ENCODE results near the gene SIPA1L3. TPM values are rescaled to one million over a fixed set of nuclear protein-coding genes. Genes with fewer than 3 reads are reported as not detected.

The SIPA1L3 gene
- total and polyA plus RNA-seq, 9 of the 15 experiments (the other 6 are each of a cell fraction or from before 2014, with no cell fraction given), result 0.01 to 6.1 (median 2.5) TPM

DNA sequence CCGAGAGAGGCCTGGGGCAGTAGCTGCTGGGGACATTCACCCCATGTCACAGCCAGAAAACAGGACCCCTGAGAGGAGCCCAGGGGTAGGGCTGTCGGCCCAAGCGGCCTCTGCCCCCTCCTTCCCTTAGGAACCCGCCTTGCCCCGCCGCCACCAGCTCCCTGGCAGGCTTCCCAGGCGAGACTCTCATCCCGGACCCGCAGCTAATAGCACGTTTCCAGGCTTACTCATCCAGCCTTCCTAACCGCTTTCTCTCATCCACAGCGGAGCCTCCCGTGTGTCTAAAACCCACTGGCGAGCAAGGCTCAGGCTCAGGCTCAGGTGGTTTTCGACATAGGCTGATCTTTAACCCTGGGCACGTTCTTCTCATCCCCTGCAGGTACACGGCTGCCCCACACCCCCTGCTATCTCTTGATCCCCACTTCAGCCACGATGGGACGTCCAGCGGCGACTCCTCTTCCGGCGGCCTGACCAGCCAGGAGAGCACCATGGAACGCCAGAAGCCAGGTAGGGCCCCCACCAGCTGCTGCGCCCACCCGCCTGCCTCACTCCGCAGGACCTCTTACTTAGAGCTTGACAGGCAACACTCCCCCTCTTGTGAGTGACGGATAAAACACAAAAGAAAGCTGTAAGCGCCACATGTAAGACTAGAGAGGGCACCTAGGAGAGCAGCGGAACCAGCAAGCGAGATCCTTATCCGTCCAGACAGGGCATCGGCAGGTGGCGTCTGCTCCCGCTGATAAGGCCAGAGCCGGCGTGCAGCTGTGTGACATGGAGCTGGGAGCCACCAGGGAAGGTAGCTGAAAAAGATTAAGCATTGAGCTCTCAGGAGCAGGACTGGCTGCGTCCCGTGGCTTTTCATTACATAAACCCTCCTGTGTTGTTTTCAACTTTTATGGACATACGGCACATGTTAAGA, 245.7 kb downstream of the SIPA1L3 start (continued):
- TF ChIP-seq, protein P1, sequence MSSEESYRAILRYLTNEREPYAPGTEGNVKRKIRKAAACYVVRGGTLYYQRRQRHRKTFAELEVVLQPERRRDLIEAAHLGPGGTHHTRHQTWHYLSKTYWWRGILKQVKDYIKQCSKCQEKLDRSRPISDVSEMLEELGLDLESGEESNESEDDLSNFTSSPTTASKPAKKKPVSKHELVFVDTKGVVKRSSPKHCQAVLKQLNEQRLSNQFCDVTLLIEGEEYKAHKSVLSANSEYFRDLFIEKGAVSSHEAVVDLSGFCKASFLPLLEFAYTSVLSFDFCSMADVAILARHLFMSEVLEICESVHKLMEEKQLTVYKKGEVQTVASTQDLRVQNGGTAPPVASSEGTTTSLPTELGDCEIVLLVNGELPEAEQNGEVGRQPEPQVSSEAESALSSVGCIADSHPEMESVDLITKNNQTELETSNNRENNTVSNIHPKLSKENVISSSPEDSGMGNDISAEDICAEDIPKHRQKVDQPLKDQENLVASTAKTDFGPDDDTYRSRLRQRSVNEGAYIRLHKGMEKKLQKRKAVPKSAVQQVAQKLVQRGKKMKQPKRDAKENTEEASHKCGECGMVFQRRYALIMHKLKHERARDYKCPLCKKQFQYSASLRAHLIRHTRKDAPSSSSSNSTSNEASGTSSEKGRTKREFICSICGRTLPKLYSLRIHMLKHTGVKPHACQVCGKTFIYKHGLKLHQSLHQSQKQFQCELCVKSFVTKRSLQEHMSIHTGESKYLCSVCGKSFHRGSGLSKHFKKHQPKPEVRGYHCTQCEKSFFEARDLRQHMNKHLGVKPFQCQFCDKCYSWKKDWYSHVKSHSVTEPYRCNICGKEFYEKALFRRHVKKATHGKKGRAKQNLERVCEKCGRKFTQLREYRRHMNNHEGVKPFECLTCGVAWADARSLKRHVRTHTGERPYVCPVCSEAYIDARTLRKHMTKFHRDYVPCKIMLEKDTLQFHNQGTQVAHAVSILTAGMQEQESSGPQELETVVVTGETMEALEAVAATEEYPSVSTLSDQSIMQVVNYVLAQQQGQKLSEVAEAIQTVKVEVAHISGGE (CRISPR knock-in tag; IDR thresholded peaks at IDR 0.05), result peak in 1 of 3 experiments; percentile 52; a peak in 1 of 6 replicates
- TF ChIP-seq, protein P2, sequence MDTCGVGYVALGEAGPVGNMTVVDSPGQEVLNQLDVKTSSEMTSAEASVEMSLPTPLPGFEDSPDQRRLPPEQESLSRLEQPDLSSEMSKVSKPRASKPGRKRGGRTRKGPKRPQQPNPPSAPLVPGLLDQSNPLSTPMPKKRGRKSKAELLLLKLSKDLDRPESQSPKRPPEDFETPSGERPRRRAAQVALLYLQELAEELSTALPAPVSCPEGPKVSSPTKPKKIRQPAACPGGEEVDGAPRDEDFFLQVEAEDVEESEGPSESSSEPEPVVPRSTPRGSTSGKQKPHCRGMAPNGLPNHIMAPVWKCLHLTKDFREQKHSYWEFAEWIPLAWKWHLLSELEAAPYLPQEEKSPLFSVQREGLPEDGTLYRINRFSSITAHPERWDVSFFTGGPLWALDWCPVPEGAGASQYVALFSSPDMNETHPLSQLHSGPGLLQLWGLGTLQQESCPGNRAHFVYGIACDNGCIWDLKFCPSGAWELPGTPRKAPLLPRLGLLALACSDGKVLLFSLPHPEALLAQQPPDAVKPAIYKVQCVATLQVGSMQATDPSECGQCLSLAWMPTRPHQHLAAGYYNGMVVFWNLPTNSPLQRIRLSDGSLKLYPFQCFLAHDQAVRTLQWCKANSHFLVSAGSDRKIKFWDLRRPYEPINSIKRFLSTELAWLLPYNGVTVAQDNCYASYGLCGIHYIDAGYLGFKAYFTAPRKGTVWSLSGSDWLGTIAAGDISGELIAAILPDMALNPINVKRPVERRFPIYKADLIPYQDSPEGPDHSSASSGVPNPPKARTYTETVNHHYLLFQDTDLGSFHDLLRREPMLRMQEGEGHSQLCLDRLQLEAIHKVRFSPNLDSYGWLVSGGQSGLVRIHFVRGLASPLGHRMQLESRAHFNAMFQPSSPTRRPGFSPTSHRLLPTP (IDR thresholded peaks at IDR 0.05; ENCODE audit: borderline replicate concordance, extremely low read depth, insufficient read length), result no peak
- TF ChIP-seq TAF1 (IDR thresholded peaks at IDR 0.05; ENCODE audit: control insufficient read depth, extremely low read depth, insufficient read depth, low read length, severe bottlenecking) (no peak), BRCA1 (IDR thresholded peaks at IDR 0.05) (no peak), BRCA1 (CRISPR knock-in tag; IDR thresholded peaks at IDR 0.05) (peak; percentile 83; the same call in 1 of the 2 replicates), STAT5A (IDR thresholded peaks at IDR 0.05; ENCODE audit: borderline replicate concordance, low read length) (peak; percentile 72; the same call in 1 of the 2 replicates), CBFA2T2 (conservative IDR thresholded peaks at IDR 0.05) (peak; percentile 96), PCBP2 (IDR thresholded peaks at IDR 0.05; ENCODE audit: low read depth, low read length, poor library complexity, severe bottlenecking) (no peak), SLC30A9 (CRISPR knock-in tag; IDR thresholded peaks at IDR 0.05) (no peak)
- TF ChIP-seq, protein P3, sequence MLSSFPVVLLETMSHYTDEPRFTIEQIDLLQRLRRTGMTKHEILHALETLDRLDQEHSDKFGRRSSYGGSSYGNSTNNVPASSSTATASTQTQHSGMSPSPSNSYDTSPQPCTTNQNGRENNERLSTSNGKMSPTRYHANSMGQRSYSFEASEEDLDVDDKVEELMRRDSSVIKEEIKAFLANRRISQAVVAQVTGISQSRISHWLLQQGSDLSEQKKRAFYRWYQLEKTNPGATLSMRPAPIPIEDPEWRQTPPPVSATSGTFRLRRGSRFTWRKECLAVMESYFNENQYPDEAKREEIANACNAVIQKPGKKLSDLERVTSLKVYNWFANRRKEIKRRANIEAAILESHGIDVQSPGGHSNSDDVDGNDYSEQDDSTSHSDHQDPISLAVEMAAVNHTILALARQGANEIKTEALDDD (IDR thresholded peaks at IDR 0.05), result 0 out of 2 replicates have a peak, but pooled peaks have one; percentile 30
- TF ChIP-seq, protein P4, sequence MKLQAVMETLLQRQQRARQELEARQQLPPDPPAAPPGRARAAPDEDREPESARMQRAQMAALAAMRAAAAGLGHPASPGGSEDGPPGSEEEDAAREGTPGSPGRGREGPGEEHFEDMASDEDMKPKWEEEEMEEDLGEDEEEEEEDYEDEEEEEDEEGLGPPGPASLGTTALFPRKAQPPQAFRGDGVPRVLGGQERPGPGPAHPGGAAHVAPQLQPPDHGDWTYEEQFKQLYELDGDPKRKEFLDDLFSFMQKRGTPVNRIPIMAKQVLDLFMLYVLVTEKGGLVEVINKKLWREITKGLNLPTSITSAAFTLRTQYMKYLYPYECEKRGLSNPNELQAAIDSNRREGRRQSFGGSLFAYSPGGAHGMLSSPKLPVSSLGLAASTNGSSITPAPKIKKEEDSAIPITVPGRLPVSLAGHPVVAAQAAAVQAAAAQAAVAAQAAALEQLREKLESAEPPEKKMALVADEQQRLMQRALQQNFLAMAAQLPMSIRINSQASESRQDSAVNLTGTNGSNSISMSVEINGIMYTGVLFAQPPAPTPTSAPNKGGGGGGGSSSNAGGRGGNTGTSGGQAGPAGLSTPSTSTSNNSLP (IDR thresholded peaks at IDR 0.05; ENCODE audit: borderline replicate concordance, low read depth, low read length), result no peak

Data from K562 (cell line).